GM19397 (cell line): ENCODE results near the gene HSD3B7.

Experiments used
- ATAC-seq: cut with Tn5 transposase; IDR thresholded peaks from one replicate; pipeline ENCODE4 v1.9.1; 2021; ENCODE audit warnings: mild to moderate bottlenecking, moderate library complexity; ENCODE audit not compliant: unreplicated experiment

Gene HSD3B7

DNA sequence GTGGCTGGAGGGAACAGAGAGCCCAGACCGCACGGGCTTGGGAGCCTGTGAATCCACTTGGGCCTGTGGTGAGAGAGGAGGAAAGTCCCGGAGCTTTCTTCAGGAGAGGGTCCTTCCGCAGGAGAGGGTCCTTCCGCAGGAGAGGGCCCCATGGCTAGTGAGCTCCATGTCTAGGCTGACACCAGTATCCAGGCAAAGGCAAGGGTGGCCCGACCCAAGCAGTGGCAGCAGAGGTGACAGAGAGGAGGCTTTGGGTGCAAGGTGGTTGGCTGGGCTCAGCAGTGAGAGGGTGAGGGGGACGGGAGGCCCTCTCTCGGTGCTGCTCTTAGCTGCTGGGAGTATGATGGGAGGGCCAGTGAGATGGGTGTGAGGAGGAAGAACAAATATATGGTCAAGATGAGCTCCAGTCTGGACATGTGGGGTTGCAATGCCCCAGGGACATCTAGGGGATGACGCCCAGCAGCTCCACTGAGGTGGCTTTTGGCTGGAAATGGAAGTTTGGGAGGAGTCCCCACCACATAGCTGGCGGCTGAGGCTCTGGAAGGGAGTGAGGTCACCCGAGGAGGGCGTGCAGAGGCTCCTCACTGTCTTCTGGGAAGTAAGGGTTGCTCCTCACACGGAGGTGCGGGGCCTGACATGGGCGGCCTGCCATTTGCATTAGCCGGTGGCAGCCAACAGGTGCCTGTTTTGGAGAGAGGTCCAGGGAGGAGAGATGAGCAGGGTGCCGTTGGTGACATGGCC is 2.3 kb upstream of the HSD3B7 start:
- no peak for ATAC-seq

DNA sequence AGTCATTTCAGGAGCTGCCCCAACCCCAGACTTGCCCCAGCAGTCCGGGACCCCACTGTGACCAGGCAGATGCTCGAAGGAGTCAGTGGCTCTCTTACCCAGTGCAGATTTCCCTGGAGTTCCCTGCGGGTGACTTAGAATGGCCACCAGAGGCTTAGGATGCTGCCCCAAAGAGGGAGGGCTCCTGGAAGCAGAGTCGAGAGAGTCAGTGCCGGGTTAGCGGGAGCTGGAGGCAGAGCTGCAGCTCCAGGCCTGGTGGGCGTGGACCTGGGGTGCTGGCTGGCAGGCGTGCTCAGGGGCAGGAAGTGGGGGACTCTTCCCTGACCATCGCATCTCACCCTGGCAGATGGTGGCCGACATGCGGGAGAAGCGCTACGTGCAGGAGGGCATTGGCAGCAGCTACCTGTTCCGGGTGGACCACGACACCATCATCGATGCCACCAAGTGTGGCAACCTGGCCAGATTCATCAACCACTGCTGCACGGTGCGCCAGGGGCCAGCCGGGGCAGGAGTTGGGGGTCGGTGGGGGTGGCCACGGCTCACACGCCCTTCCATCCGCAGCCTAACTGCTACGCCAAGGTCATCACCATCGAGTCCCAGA is 1.6 kb upstream of the HSD3B7 start:
- no peak for ATAC-seq

DNA sequence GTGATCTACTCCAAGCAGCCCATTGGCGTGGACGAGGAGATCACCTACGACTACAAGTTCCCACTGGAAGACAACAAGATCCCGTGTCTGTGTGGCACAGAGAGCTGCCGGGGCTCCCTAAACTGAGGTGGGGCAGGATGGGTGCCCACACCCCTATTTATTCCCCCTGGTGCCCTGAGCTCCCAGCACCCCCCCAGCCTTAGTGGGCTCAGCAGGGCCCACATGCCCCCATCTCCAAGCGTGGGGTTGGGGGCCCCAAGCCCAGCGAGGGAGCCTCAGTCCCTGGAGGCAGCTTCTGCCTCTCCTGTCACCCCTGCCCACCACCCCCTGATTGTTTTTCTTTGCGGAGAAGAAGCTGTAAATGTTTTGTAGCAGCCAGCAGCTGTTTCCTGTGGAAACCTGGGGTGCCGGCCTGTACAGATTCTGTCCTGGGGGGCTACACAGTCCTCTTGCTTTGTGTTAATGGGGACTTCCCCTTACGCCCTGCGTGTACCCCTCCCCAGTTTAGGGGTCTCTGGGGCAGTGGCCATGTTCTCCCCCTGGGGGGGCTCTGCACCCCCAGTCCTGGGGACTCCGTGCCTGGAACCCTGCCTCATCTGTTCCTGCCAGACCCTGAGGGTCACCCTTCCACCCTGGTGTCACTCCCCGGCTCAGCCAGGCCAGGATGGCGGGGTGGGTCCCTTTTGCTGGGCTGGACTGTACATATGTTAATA is 953 bp upstream of the HSD3B7 start:
- no peak for ATAC-seq

DNA sequence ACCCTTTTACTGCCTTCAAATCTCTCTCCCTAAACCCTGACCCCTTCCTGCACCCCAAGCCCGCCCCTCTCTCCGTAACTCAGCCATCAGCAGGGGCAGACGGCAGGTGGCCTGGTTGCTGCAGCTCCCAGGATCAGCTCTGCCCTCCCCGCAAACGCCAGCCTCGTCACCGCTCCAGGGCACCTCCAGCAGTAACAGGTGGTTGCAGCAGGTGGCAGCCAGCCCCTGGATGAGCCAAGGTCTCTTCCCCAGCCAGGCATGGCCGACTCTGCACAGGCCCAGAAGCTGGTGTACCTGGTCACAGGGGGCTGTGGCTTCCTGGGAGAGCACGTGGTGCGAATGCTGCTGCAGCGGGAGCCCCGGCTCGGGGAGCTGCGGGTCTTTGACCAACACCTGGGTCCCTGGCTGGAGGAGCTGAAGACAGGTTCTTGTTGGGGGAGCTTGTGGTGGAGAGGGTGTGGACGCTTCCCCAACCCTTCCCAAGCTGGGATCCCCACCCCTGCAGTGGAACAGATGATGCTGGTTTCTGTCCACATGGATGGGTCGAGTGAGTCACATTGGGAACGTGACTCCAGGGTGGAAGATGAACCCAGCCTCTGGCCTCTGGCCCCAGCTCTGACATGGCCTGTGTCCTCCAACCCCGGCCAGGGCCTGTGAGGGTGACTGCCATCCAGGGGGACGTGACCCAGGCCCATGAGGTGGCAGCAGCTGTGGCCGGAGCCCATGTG is 558 bp downstream of the HSD3B7 start:
- no peak for ATAC-seq

DNA sequence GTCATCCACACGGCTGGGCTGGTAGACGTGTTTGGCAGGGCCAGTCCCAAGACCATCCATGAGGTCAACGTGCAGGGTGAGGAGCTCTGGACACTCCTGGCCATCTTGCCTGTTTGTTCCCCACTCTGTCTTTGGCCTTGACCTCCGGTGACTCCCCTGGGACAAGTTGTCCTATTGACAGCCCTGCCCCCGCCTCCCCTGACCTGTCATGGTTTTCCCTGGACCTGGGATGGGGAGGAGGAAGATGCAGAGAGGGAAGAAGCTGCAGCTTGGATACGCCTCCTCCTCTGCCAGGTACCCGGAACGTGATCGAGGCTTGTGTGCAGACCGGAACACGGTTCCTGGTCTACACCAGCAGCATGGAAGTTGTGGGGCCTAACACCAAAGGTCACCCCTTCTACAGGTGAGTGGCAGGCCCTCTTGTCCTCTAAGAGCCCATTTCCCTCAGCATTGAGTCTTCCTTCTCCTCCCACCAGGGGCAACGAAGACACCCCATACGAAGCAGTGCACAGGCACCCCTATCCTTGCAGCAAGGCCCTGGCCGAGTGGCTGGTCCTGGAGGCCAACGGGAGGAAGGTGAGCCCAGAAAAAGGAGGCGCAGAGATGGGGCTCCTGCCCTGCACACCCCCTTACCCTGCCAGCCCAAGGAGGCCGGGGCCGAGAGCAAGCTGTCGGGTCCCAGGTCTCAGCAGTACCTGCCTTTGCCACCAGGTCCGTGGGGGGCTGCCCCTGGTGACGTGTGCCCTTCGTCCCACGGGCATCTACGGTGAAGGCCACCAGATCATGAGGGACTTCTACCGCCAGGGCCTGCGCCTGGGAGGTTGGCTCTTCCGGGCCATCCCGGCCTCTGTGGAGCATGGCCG is 1.4 kb downstream of the HSD3B7 start:
- ATAC-seq: no peak

DNA sequence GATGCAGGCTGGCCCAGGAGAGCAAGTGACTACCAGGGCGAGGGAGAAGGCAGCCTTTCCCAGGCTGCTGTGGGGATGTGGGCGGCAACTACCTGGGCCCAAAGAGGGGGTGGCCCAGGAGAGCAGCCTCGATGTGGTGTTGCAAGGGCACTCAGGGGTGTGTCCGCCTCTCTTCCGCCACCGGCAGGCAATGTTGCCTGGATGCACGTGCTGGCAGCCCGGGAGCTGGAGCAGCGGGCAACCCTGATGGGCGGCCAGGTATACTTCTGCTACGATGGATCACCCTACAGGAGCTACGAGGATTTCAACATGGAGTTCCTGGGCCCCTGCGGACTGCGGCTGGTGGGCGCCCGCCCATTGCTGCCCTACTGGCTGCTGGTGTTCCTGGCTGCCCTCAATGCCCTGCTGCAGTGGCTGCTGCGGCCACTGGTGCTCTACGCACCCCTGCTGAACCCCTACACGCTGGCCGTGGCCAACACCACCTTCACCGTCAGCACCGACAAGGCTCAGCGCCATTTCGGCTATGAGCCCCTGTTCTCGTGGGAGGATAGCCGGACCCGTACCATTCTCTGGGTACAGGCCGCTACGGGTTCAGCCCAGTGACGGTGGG is 2.7 kb downstream of the HSD3B7 start:
- no peak for ATAC-seq

DNA sequence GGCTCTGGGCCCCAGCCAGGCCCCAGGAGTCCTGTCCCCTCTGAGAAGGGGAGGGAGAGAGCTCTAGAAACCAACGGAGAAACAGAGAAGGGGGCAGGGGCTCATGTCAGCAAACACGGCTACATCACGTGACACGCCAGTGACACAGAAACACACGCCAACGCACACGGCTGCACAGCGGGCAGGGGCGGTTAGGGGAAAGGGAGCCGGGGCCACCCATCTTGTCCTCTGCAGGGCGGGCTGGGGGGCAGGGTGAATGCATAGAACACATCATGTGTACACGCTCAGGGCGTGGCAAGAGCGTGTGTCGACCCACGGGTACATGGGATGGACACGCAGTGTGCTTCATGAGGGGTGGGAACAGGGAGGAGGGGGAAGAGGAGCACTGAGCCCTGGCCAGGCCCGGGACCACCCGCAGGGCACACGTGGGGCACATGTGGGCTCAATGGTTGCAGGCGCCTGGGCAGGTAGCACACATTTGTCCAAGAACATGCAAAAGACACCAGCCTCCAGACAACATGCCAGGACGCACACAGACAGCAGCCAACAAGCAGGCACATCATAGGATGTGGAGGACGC is 4.6 kb downstream of the HSD3B7 start:
- ATAC-seq: no peak

DNA sequence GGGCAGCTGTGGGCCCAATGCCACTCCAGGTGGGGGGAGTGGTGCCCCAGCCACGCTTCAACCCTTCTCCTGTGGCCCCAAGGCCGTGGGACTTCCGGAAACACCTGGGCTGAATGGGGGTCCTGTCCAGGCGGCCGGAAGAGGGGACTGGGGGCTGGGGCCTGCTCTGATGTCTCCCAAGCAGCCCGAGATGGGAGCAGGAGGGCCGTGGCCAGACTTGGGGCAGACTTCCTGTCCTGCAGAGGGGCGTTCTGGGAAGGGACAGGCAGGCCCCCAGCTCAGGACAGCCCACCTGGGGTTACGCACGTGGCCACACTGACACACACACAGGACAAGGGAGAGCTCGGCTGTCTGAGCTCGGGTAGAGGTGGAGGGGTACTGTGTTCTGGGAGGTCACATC is 5.1 kb downstream of the HSD3B7 start:
- ATAC-seq: no peak

DNA sequence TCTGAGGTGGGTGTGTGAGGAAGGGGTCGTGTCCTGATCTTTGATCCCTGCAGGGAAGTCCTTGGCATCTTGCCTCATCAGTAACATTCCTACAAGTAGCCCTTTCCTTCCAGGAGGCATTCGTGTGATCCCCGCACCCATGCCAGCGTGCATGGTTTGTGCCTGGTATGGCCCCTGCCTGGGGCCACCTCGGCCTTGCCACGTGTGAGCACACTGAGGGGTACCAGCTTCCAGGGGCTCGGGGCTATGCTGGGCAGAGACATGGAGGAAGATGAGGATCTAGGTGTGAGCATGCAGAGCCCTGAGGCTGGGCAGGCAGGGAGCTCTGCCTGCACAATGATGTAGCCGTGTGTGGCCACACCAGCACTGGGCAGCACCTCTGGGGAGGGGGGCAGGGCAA is 6.0 kb downstream of the HSD3B7 start:
- ATAC-seq: no peak

DNA sequence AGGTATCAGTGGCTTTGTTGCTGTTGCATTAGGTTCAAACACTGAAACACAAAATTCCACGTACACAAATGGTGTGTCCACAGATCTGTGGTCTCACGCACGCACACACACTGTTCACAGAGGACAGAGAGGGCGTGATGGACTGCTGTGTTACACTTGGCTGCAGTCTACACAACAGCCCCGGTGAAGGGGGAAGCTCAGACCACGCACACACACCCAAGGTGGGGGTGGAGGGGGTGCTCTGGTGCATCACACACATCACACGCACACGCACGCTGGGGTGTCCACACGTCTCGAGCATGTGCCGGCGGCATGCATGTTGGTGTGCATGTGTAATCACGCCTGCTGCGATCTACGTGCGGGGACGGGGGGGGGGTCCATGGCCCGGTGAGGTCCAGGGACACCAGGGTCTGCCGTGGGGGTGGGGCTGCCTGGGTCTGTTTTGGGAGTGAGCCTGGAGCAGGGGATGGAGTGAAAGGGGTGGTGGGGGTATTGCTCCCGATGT is 7.3 kb downstream of the HSD3B7 start:
- ATAC-seq: no peak

DNA sequence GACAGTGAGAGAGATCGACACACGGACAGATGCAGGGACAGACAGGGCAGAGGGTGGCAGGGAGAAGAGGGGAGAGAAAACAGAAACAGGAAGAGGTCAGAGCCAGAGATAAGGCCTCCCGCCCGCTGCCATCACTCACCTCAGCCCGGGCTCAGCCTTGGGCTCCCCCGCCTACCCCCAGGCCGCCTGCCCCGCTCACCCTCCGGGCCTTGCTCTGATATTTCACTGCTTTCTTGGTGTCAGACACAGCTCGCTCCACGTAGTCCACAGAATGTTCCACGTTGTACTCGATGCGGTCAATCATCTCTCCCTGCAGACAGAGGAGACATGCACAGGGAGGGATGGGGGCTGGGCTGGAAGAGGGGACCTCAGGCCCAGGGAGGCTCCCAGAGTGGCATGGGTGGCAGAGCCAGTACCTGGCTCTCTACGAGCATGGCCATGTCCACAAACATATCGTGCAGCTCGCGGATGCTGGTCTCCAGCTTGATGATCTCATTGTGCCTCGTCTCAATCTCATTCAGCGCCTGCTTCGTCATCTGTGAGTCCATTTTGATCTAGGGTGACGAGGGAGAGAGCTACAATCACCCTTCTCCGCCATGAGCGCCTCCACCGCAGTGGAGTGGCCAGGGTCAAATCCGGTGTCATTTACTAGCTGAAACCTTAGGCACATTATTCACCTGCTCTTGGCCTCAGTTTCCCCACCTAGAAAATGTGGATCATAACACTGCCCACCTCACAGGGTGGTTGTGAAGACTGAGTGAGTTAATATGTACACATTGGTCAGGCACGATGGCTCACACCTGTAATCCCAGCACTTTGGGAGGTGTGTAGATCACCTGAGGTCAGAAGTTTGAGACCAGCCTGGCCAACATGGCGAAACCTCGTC is 8.2 kb downstream of the HSD3B7 start:
- ATAC-seq: no peak

DNA sequence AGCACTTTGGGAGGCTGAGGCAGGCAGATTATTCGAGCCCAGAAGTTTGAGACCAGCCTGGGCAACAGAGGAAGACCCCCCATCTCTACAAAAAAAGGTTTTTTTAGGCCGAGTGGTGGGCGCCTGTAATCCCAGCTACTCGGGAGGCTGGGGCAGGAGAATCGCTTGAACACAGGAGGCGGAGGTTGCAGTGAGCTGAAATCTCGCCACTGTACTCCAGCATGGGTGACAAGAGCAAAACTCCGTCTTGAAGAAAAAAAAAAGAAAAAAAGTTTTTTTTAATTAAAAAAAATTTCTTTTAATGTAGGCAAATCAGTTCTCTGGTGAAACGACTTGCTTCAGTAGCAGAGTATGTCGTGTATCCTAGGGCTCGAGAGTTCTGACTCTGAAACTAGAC is 10.9 kb downstream of the HSD3B7 start:
- ATAC-seq: no peak

DNA sequence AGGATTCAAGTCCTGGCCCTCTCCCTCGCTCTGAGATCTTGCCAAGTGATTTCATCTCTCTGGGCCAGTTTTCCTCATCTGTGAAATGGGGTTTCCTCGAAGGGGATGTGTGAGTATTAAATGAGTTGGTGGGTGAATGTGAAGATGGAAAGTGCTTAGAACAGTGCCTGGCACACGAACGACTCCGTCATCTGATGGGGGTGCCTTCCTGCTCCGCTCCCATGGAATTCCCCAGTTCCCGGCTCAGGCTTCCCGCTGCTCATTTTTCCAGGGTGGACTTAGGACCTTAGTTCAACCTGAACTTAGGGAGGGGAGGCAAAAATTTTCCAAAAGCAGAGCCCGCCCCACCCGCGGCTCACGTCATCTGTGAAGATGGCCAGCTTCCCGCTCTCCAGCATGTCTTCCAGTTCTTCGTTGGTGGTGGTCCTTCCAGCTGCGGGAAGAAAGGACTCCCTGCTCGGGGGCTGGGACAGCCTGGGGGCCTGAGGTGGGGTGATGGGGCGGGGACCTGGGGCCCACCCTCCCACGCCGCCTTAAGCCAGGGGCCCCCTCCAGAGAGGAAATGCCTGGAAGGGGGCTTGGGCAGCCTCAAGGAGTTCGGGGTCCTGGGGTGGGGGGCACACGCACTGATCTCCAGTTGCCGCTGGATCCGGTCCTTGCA is 11.4 kb downstream of the HSD3B7 start:
- ATAC-seq: no peak

DNA sequence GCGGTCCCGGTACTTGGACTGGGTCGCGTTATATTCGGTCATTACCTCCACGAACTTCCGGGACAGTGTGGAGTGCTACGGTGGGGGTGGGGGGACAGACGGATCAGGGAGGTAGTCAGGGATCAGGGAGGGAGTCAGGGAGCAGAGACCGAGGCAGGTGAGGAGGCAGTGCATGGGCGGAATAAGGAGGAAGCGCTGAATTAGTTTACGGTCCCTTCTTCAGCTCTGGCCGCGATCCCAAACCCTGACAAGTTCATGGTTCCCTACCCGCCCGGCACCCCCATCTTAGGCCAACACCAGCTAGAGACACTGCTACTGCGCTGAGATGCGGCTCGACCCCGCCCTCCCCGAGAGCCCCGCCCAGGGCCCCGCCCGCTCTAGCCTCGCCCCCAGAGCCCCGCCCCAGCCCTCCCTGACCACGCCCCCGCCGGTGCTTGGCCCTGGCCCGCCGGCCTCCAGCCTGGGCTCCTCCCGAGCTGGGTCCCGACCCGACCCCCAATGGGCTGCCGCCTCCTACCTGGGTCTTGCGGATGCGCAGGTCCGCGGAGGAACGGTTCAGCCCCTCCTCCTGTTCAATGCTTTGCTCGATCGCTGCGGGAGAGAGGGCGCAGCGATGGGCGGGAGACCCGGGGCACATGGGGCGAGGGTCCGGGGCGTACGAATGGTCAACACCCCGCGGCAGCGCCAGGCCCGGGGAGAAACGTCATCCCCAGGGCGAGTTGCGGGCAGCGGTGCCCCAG is 12.1 kb downstream of the HSD3B7 start:
- peak; percentile 78 for ATAC-seq

DNA sequence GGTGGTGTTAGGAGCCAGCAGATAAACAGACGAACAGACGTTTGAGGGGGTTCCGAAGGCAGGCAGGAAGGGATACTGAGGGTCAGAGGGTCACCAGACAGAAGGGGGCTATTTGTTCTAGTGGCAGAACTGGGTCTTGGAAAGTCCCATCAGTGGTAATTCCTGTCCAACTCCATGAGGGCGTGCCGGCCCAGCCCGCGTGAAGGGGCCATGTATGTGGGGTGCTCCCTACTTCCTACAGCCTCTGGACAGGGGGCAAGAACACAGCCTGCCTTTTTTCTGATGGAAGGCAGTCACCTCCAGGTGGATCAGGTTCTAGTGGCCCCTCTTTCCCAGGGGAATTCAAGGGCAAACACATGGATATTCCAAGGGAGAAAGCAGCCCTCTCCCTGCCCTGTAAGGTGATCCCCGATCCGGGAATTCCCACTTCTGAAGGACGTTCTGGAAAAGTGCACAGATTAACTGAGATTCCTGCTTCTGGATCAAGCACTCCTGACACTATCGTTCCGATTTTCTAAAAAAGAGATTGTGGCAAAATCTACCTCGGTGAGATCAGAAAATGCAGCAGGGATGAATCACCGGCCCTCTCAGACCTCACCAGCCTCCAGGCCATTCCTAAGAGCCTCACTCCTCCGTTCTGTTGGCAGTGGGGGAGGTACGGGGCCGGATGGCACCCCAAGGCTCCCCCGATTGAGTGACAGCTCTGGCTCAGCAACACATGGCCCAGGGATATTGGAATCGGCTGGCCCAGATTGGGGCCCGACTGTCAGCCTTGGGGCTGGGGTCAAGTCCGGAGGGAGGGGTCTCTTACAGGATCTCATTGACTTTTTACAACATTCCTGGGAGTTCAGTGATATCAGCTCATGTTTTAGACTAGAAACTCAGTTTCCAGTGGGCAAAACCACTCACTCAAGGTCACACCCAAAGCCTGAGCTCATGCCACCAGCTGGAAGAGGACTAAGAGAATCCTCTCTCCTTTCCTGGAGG is 13.0 kb downstream of the HSD3B7 start:
- ATAC-seq: no peak
